Right kidney (tissue), 1 donor: ENCODE data around the gene ATOX1.

Experiments
- DNase-seq: peaks from one replicate; pipeline ENCODE4 v3.0.0-alpha.2; 2016

Gene ATOX1

GRCh38 chr5:151772029-151772845 lies 13.8 kb upstream of the ATOX1 start:
- peak; percentile 80 for DNase-seq

- DNase-seq, result peak; percentile 95
These were observed 13.0 kb upstream of the ATOX1 start, which contains the start of gene G3BP1 for GRCh38 chr5:151771259-151772028. Gene G3BP1 (plus strand): TSS chr5:151771954. CDS start chr5:151786621, 14,667 bp downstream.

DNA sequence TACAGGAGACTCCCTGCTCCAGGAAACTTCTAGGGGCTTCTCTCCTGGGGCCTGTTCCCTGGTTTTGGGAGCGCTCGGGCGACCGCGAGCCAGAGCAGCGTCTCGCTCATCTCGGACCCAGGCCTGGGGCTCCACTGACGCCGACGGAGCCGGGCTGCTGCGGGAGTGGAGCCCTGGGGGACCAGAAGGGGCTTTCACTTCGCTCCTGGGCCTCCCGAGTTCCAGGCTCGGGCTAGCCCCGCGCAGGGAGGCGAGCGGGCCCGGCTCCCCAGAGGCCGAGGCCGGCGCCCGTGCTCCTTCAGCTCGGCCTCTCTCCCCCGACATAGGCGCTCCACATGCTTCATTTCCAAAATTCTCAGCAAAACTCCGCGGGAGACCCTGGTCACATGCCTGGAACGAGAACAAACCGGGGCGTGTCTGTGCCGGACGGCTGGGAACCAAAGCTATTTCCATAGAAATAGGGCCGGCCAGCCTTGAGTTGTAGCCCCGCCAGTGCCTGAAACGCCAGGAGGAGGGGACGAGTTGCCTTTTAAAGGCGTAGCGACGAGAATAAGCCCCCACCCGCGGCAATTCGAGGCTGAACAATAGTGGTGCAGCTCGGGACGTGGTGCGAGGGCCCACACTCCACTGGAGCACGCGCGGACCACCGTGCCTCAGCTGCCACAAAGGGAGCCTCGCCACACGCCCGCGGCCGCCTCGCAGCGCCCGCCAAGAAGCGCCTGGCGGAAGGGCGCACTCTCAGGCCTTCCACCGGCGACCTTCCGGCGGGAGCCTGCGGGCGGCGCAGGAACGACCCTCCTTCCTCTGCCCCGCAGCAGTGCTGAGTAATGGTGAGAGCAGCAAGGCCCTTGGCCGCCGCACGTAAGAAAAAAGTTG lies 12.2 kb upstream of the ATOX1 start:
- peak; percentile 99 for DNase-seq

DNA sequence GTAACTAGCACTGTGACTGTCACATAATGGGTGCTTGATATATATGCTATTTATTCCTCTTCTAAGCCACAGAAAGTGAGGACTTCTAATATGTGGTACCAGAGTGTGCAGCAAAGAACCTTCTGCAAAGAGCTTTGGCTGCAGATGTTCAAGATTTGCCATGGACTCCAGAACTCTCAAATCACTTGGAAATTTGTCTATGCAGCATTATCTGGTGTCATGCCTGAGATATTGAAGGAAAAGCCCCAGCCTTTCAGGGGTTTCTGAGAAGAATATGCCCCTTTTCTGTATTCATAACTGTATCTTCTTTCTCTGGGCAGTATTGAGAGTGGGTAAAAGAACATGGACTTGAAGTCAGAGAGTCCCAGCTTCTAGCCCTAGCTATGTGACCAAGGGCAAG lies 8.5 kb upstream of the ATOX1 start:
- DNase-seq, result no peak

DNA sequence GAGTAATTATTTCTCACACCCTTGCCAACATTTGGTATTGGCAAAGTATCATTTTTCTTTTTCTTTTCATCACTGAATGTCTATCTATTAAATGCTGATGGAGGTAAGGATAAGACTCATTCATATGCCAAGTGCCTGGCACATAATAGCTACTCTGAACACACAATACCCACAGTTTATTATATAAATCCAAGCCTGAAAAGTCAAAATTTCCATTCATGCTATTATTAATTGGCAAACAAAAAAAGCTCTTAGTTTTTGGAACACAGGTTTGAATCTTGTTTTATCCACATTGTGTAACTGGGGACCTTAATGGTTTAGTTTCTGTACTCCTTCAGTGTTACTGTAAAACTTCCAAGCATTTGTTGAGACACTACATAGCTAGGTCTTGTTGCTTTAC lies 6.4 kb upstream of the ATOX1 start:
- DNase-seq, result no peak

DNA sequence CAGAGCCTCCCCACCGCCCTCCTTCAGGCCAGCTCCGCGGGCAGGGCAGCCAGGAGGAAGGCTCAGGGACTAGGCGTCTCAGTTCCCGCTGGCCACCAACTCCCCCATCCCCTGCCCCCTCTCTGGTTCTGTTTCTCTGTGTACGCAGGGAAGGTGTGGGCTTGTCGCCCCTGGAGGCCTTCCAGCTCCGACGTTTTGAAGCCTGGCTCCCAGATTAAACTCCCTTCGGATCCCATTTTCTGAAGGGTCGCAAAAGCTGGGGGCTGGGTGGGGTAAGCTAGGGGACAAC lies 346 bp downstream of the ATOX1 start:
- no peak for DNase-seq

DNA sequence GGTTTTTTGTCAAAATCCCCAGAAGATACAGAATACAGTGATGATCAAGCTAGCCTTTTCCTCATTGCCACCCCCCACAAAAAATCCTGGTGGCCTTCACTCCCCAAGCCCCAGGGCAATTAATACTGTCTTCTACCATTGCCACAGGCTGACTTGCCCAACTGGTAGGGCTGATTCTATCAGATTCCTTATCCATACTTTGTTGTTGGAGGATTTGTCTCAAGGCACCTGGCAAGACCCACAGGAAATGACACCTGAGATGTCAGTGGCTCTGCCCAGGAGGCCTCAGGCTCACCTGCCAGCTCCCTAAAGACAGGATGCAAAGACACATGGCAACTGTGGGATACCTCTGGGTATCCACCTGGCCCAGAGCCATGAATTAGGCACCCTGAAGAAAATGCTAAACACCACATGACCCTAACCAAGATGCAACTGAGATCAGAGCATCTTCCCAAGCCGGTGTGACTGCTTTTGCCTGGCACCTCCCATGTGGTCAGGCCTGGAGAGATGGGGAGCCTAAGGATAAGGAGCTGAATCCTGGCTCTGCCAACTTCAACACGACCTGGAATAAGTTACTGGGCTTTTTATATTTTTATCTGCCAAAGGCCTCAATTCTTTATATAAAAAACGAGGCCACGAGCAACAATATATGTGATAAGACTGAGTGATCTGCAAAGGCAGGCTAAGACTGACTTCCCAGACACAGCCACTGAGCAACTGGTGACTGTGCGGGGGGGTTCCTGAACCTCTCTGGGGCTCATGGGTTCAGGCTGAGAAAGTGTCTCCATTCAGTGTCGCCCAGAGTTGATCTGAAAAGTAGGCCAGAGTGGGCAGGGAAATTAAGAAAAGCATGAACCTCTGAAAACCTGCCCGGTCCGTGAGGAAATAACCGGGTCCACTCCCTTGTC lies 944 bp downstream of the ATOX1 start:
- DNase-seq, result no peak

- peak; percentile 31 for DNase-seq
These were observed 3.0 kb downstream of the ATOX1 start for GRCh38 chr5:151755383-151755782.

DNA sequence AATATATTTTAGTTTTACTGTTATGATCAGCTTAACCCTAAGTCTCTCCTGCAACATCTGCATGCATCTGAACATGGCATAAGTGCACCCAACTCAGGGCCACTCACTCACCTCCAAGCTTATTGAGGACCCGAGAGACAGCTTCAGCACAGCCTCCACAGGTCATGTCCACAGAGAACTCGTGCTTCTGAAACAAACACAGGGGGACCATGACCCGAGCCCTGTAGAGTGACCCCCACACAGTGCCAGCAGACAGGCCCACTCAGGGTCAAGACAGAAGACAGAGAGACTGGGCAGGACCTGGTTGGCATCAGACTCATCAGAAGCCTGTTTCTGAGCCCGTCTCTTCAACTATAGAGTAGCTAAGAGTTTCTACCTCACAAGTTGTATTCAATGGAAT lies 6.8 kb downstream of the ATOX1 start:
- DNase-seq, result no peak

DNA sequence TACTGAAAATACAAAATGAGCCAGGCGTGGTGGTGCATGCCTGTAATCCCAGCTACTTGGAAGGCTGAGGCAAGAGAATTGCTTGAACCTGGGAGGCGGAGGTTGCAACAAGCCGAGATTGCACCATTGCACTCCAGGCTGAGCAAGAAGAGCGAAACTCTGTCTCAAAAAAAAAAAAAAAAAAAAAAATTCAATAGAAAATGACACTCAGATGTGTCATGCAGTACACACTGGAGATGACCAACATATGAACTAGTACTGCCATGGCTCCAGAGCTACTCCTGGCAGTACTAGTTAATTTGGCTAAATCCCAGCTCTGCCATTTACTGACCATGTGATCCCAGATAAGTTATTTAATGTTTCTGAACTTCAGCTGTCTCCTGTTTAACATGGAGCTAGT lies 7.3 kb downstream of the ATOX1 start:
- no peak for DNase-seq

- no peak for DNase-seq
These were observed 8.3 kb downstream of the ATOX1 start for GRCh38 chr5:151750121-151750520.

GRCh38 chr5:151745071-151745705 lies 13.2 kb downstream of the ATOX1 start:
- DNase-seq, result no peak

GRCh38 chr5:151743530-151743929 lies 14.9 kb downstream of the ATOX1 start:
- DNase-seq, result no peak

GRCh38 chr5:151742870-151743294 lies 15.5 kb downstream of the ATOX1 start:
- no peak for DNase-seq

GRCh38 chr5:151741678-151742423 lies 16.6 kb downstream of the ATOX1 start:
- no peak for DNase-seq

DNA sequence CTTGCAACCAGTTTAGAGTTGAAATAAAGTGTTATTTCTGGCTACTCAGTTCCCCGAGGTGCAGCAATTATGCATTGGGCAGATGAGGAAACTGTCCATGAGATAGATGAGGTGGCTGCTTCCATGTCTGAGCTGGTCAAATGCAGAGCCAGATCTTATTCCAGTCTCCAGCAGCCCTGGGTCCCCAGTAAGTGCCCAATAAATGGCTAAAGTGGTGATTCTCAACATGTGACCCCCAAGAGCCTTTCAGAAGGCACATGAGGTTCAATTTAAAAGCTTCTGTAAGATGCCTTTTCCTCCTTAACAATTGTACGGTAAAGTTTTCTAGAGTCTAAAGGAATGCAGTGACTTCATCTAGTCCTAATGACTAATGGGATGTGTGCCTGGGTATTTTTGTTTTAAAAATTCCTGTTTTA lies 17.5 kb downstream of the ATOX1 start:
- no peak for DNase-seq

GRCh38 chr5:151740336-151740942 lies 18.0 kb downstream of the ATOX1 start:
- peak; percentile 84 for DNase-seq

- no peak for DNase-seq
These were observed 18.5 kb downstream of the ATOX1 start for GRCh38 chr5:151739939-151740335.

GRCh38 chr5:151739395-151739794 lies 19.0 kb downstream of the ATOX1 start:
- peak; percentile 22 for DNase-seq
